ENCODE data around the gene ARHGEF39. TPM values are rescaled to one million over a fixed set of nuclear protein-coding genes. Genes with fewer than 3 reads are reported as not detected.

ARHGEF39 gene
- polyA plus RNA-seq, 4 donors = 0.54 to 8.7 (median 3.3) TPM

DNA sequence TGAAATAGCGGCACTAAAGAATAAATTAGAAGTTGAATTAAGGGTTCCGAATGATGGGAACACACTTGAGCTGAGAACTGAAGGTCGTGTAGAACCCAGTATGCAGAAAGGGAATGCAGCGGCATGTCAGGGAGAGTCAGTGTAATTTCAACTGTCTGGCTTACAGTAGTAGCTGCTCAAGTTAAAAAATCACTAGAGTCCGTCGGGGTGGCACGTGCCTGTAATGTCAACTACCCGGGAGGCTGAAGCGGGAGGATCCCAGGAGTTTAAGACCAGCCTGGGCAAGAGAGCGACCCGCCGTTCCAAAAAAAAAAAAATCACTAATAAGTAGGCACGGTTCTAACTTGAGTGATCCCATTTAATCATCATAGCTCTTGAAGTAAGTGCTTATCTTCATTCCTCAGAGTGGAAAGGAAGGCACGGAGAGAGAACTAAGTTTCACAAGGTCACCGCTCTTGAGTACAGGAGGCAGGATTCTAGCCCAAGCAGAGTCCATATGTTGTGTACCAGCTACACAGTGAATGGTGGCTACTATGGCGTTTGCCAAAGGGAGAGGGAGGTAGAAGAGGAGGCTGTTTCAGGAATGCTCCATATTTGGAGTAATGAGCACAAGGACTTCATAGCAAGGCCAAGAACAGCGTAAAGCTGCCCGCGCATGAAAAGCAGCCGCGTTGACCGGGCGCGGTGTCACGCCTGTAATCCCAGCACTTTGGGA lies 8.0 kb downstream of the ARHGEF39 start:
- Histone ChIP-seq H3K27me3 (ENCODE audit: control insufficient read depth in 3 of 3, insufficient read depth in 3 of 3, low read length in 3 of 3) (no peaks in the 10 kb centered on the region), H3K4me1 (ENCODE audit: control insufficient read depth in 3 of 3, insufficient read depth in 2 of 3, low read depth in 1 of 3, low read length in 2 of 3) (peaks cover 0 to 32% (median 4%) of the 10 kb centered on the region in 3 donors), H3K36me3 (ENCODE audit: control insufficient read depth in 3 of 3, insufficient read depth in 2 of 3, low read depth in 1 of 3, low read length in 3 of 3) (peaks cover 0 to 18% (median 0%) of the 10 kb centered on the region in 3 donors), H3K27ac (ENCODE audit: low read depth in 1 of 3, low read length in 2 of 3) (peak overlapping the region; percentile 90 to 98 (median 90)), H3K9me3 (ENCODE audit: control insufficient read depth in 2 of 2, insufficient read depth in 1 of 2, low read depth in 1 of 2, low read length in 1 of 2) (no peaks in the 10 kb centered on the region), H3K4me3 (ENCODE audit: low read depth in 1 of 3, low read length in 3 of 3) (peak overlapping the region in 2 of 3 donors; percentile 33 to 54)
- DNase-seq = peak; percentile 42 to 81
- whole genome bisulfite sequencing, 3 donors = 21 to 28% (median 28%) methylated on average over 25 of the region's 25 CpGs
- no peak for FAIRE-seq

DNA sequence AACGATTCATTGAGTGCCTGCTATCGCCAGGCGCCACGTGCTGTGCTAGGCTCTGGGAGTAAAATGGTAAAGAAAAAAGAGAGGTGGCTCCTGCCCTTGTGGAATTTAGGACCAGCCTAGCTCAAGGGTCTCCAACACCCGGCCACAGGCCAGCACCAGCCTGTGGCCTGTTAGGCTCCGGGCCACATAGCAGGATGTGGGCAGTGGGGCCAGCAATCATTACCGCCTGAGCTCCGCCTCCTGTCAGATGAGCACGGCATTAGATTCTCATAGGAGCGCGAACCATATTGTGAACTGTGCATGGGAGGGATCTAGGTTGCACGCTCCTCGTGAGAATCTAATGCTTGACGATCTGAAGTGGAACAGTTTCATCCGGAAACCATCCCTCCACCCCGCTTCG lies 8.6 kb downstream of the ARHGEF39 start:
- no peaks in the 10 kb centered on the region for H3K27me3 ChIP-seq (ENCODE audit: control insufficient read depth in 3 of 3, insufficient read depth in 3 of 3, low read length in 3 of 3)
- H3K27ac ChIP-seq (ENCODE audit: low read depth in 1 of 3, low read length in 2 of 3) = no peak overlapping the region
- DNase-seq = no peak
- WGBS, 3 donors = 75 to 89% (median 79%) methylated on average over 17 of the region's 17 CpGs
- no peaks in the 10 kb centered on the region for H3K9me3 ChIP-seq (ENCODE audit: control insufficient read depth in 2 of 2, insufficient read depth in 1 of 2, low read depth in 1 of 2, low read length in 1 of 2)
- peaks cover 0 to 29% (median 4%) of the 10 kb centered on the region in 3 donors for H3K4me1 ChIP-seq (ENCODE audit: control insufficient read depth in 3 of 3, insufficient read depth in 2 of 3, low read depth in 1 of 3, low read length in 2 of 3)
- peaks cover 0 to 14% (median 0%) of the 10 kb centered on the region in 3 donors for H3K36me3 ChIP-seq (ENCODE audit: control insufficient read depth in 3 of 3, insufficient read depth in 2 of 3, low read depth in 1 of 3, low read length in 3 of 3)
- H3K4me3 ChIP-seq (ENCODE audit: low read depth in 1 of 3, low read length in 3 of 3) = no peak overlapping the region
- FAIRE-seq = no peak

DNA sequence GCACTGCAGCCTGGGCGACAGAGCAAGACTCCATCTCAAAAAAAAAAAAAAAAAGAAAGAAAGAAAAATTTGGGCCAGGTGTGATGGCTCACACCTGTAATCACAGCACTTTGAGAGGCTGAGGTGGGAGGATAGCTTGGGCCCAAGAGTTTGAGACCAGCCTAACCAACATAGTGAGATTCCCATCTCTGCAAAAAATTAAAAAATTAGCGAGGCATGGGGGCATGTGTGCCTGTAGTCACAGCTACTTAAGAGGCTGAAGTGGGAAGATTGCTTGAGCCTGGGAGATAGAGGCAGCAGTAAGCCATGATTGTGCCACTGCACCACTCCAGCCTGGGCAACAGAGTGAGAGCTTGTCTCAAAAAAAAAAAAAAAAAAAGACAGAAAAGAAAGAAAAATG lies 11.4 kb downstream of the ARHGEF39 start:
- Histone ChIP-seq H3K27me3 (ENCODE audit: control insufficient read depth in 3 of 3, insufficient read depth in 3 of 3, low read length in 3 of 3) (no peaks in the 10 kb centered on the region), H3K4me1 (ENCODE audit: control insufficient read depth in 3 of 3, insufficient read depth in 2 of 3, low read depth in 1 of 3, low read length in 2 of 3) (peaks cover 0 to 19% (median 0%) of the 10 kb centered on the region in 3 donors), H3K4me3 (ENCODE audit: low read depth in 1 of 3, low read length in 3 of 3) (no peak overlapping the region), H3K36me3 (ENCODE audit: control insufficient read depth in 3 of 3, insufficient read depth in 2 of 3, low read depth in 1 of 3, low read length in 3 of 3) (no peaks in the 10 kb centered on the region), H3K27ac (ENCODE audit: low read depth in 1 of 3, low read length in 2 of 3) (no peak overlapping the region), H3K9me3 (ENCODE audit: control insufficient read depth in 2 of 2, insufficient read depth in 1 of 2, low read depth in 1 of 2, low read length in 1 of 2) (no peaks in the 10 kb centered on the region)
- FAIRE-seq (no peak), DNase-seq (no peak)
- WGBS, 3 donors = 87 to 100% (median 98%) methylated on average over 1 to 2 of the region's 2 CpGs

DNA sequence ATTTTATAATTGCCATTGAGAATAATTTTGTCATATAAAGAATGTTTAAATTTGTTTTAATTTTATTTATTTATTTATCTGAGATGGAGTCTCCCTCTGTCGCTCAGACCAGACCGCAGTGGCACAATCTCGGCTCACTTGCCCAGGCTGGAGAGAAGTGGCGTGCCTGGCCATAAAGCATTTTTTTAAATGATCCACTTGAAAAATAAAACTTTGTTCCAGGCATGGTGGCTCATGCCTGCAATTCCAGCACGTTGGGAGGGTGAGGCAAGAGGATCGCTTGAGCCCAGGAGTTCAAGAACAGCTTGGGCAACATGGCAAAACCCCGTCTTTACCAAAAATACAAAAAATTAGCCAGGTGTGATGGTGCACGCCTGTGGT lies 12.2 kb downstream of the ARHGEF39 start:
- no peaks in the 10 kb centered on the region for H3K36me3 ChIP-seq (ENCODE audit: control insufficient read depth in 3 of 3, insufficient read depth in 2 of 3, low read depth in 1 of 3, low read length in 3 of 3)
- DNase-seq = no peak
- 90% methylated on average over 8 of the region's 8 CpGs for WGBS, 3 donors
- no peaks in the 10 kb centered on the region for H3K9me3 ChIP-seq (ENCODE audit: control insufficient read depth in 2 of 2, insufficient read depth in 1 of 2, low read depth in 1 of 2, low read length in 1 of 2)
- no peak overlapping the region for H3K27ac ChIP-seq (ENCODE audit: low read depth in 1 of 3, low read length in 2 of 3)
- H3K4me1 ChIP-seq (ENCODE audit: control insufficient read depth in 3 of 3, insufficient read depth in 2 of 3, low read depth in 1 of 3, low read length in 2 of 3) = peaks cover 0 to 19% (median 0%) of the 10 kb centered on the region in 3 donors
- H3K4me3 ChIP-seq (ENCODE audit: low read depth in 1 of 3, low read length in 3 of 3) = no peak overlapping the region
- H3K27me3 ChIP-seq (ENCODE audit: control insufficient read depth in 3 of 3, insufficient read depth in 3 of 3, low read length in 3 of 3) = no peaks in the 10 kb centered on the region
- FAIRE-seq = no peak

DNA sequence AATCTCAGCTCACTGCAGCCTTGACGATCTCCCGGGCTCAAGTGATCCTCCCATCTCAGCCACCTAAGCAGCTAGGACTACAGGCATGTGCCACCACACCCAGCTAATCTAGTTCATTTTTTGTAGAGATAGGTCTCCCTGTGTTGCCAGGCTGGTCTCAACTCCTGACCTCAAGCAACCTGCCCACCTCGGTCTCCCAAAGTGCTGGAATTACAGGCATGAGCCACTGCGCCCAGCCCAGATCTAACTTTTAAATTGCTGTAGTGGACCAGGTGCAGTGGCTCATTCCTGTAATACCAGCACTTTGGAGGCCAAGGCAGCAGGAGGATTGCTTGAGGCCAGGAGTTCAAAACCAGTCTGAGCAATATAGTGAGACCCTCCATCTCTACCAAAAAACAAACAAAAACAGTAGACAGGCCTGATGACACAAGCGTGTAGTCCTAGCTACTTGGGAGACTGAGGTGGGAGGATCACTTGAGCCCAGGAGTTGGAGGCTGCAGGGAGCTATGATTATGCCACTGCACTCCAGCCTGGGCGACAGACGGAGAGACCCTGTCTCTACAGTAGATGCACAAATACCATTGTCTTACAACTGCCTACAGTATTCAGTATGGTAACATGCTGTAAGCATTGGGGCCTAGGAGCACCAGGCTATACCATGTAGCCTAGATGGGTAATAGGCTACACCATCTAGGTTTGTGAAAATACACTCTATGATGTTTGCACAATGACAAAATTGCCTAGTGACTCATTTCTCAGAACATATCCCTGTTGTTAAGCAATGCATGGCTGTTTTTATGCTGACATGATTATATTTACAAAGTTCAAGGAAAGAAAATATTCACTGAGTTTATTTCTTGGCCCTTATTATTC lies 12.8 kb downstream of the ARHGEF39 start:
- H3K27ac ChIP-seq (ENCODE audit: low read depth in 1 of 3, low read length in 2 of 3) = peak overlapping the region in 1 of 3 donors; percentile 13
- FAIRE-seq = no peak
- peak in 1 of 2 donors; percentile 56 for DNase-seq
- H3K9me3 ChIP-seq (ENCODE audit: control insufficient read depth in 2 of 2, insufficient read depth in 1 of 2, low read depth in 1 of 2, low read length in 1 of 2) = no peaks in the 10 kb centered on the region
- H3K27me3 ChIP-seq (ENCODE audit: control insufficient read depth in 3 of 3, insufficient read depth in 3 of 3, low read length in 3 of 3) = no peaks in the 10 kb centered on the region
- 51 to 75% (median 57%) methylated on average over 7 of the region's 7 CpGs for WGBS, 3 donors
- H3K4me1 ChIP-seq (ENCODE audit: control insufficient read depth in 3 of 3, insufficient read depth in 2 of 3, low read depth in 1 of 3, low read length in 2 of 3) = peaks cover 0 to 18% (median under 1%) of the 10 kb centered on the region in 3 donors
- H3K36me3 ChIP-seq (ENCODE audit: control insufficient read depth in 3 of 3, insufficient read depth in 2 of 3, low read depth in 1 of 3, low read length in 3 of 3) = no peaks in the 10 kb centered on the region
- no peak overlapping the region for H3K4me3 ChIP-seq (ENCODE audit: low read depth in 1 of 3, low read length in 3 of 3)

DNA sequence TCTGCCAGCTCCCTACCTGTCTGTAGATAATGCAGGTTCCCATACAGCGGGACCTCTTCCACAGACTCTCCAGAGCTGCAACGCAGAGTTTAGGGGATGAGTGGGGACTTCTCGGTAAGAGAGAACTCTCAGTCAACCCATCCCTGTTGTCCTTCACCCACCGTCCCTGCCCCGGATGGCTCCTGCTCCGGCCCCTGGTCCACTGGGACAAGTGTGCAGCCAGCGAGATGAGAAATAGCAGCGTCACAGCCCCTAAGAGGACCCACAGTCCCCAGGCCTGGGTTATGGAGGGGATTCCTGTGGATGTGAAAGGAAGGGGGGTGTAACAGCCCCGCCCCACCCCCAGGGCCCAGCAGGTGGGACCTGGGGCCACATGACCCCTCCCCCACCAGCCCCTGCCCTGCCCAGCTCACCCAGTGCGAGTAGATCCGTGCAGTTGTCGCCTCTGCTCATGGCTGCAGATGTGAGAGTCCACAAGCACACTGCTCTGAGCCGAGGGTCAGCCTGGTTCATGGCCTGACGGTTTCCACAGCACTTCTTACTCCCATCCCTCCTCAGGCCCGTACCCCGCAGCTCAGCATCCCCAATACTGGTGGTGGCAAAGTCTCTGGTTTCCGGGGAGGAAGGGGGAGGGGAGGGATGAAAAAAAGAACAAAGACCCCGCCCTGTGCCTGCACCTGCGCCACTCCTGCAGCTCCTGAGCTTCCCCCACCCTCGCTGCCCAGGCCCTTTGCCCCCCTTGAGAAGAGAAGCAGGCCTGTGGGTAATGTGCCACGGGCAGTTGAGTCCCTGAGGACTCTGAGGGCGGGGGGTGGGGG lies 14.4 kb downstream of the ARHGEF39 start, which contains the start of gene SIT1:
Gene SIT1 (minus strand): TSS at position 591 of the 818 bp plus-strand sequence. CDS start 78 bp downstream, at position 513.
- Histone ChIP-seq H3K27ac (ENCODE audit: low read depth in 1 of 3, low read length in 2 of 3) (peak within 1 kb of the TSS in 2 of 3 donors; percentile 34 to 47), H3K9me3 (ENCODE audit: control insufficient read depth in 2 of 2, insufficient read depth in 1 of 2, low read depth in 1 of 2, low read length in 1 of 2) (no peaks in the 10 kb centered on the region), H3K27me3 (ENCODE audit: control insufficient read depth in 3 of 3, insufficient read depth in 3 of 3, low read length in 3 of 3) (no peaks in the 10 kb centered on the region), H3K4me1 (ENCODE audit: control insufficient read depth in 3 of 3, insufficient read depth in 2 of 3, low read depth in 1 of 3, low read length in 2 of 3) (peaks cover 0 to 14% (median 2%) of the 10 kb centered on the region in 3 donors), H3K36me3 (ENCODE audit: control insufficient read depth in 3 of 3, insufficient read depth in 2 of 3, low read depth in 1 of 3, low read length in 3 of 3) (no peaks in the 10 kb centered on the region), H3K4me3 (ENCODE audit: low read depth in 1 of 3, low read length in 3 of 3) (peak within 1 kb of the TSS in 2 of 3 donors; percentile 31 to 52)
- DNase-seq (no peak), FAIRE-seq (no peak)
- WGBS, 3 donors = 56 to 63% (median 59%) methylated on average over 20 to 22 of the region's 22 CpGs

DNA sequence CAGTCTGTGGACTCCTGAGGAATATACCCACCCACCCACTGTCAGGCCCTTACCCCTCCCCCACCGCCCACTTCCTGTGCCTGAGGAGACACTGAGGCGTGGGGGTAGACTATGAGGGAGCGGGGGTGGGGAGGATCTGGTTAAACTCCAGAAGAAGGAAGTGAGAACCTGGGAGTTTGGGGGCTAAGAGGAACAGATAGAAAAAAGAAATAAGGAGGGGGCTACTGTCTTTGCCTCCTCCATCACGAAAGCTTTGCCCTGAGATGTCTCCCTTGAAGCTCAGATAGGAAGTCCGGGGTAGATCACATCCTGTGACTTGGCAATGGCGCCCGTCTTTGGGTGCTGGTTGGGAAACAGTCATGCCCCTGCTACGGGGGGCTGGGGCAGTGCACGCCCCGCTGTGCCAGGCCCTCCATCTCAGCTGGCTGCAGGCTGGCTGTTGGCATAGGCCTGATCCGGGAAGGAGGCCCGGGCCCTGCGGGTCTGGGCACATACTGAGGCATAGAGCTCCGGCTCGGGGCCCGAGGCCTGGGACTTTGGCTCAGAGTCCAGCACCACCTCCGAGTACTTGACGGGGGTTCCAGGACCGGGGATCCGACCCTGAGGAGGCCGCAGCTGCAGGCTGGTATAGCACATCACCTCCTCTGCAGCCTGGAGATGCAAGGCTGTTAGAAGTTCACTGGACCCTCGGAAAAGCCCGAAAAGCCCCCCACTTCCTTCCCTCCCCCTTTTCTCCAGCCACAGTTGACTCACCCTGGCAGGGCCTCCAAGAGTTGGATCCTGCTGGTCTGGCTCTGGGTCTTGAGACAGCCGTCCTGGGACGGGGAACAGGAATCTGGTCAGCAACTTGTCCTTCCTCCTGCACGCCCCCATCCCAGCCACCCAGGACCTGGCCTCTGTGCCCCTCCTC lies 15.3 kb downstream of the ARHGEF39 start:
- H3K4me1 ChIP-seq (ENCODE audit: control insufficient read depth in 3 of 3, insufficient read depth in 2 of 3, low read depth in 1 of 3, low read length in 2 of 3) = peaks cover 0 to 15% (median 2%) of the 10 kb centered on the region in 3 donors
- 67 to 83% (median 70%) methylated on average over 26 of the region's 26 CpGs for WGBS, 3 donors
- DNase-seq = no peak
- peak overlapping the region in 2 of 3 donors; percentile 31 to 52 for H3K4me3 ChIP-seq (ENCODE audit: low read depth in 1 of 3, low read length in 3 of 3)
- FAIRE-seq = no peak
- peak overlapping the region in 1 of 3 donors; percentile 47 for H3K27ac ChIP-seq (ENCODE audit: low read depth in 1 of 3, low read length in 2 of 3)
- H3K9me3 ChIP-seq (ENCODE audit: control insufficient read depth in 2 of 2, insufficient read depth in 1 of 2, low read depth in 1 of 2, low read length in 1 of 2) = no peaks in the 10 kb centered on the region
- no peaks in the 10 kb centered on the region for H3K36me3 ChIP-seq (ENCODE audit: control insufficient read depth in 3 of 3, insufficient read depth in 2 of 3, low read depth in 1 of 3, low read length in 3 of 3)
- no peaks in the 10 kb centered on the region for H3K27me3 ChIP-seq (ENCODE audit: control insufficient read depth in 3 of 3, insufficient read depth in 3 of 3, low read length in 3 of 3)
